Activated CD8-positive, alpha-beta memory T cell treated with anti-CD3 and anti-CD28 coated beads, Interleukin-2, amount 10 ng/mL, durations not matched to agents 7 days and 5 days (primary cell): ENCODE measurements around the gene XG. TPM values are rescaled to one million over a fixed set of nuclear protein-coding genes. Genes with fewer than 3 reads are reported as not detected.
A peak's percentile ranks its signal among the peaks of the same experiment; 100 is the strongest.
"Not testable (repeated sequence)": the region's sequence is repeated elsewhere in the genome, so short reads cannot be mapped to it uniquely, and the experiment has no call there.

Experiments
- ATAC-seq: fragments of 150-1000 bp; cut with Tn5 transposase; one replicate; pipeline ENCODE4 v1.10.0; 2021; ENCODE audit warnings: moderate library complexity
- CTCF ChIA-PET: fragments of 350-600 bp; sonication (Branson Sonifier 250); formaldehyde crosslinking; loops from one replicate; lab custom pipeline; 2021; ENCODE audit warnings: antibody characterized with exemption; lab: Charles Lee
- DNase-seq: peaks from one replicate; pipeline ENCODE4 v3.0.0-alpha.2; 2020
- H3K27ac Mint-ChIP-seq: one replicate; pipeline ENCODE4 v1.8.0; 2021; ENCODE audit warnings: mild to moderate bottlenecking, mixed read lengths
- H3K27me3 Mint-ChIP-seq: one replicate; pipeline ENCODE4 v1.8.0; 2021; ENCODE audit warnings: mixed read lengths
- H3K36me3 Mint-ChIP-seq: one replicate; pipeline ENCODE4 v1.8.0; 2021; ENCODE audit warnings: mild to moderate bottlenecking, mixed read lengths
- H3K4me1 Mint-ChIP-seq: one replicate; pipeline ENCODE4 v1.8.0; 2021; ENCODE audit warnings: mixed read lengths
- H3K4me3 Mint-ChIP-seq: one replicate; pipeline ENCODE4 v1.8.0; 2021; ENCODE audit warnings: mild to moderate bottlenecking, moderate library complexity, mixed read lengths
- H3K9me3 Mint-ChIP-seq: one replicate; pipeline ENCODE4 v1.8.0; 2022; ENCODE audit warnings: low read depth, mixed read lengths
- total RNA-seq, 2 experiments: library from RNA; stranded (reverse); gene quantifications; one replicate each; pipeline ENCODE4 v1.2.3, GENCODE V29; 2021

XG gene, protein sequence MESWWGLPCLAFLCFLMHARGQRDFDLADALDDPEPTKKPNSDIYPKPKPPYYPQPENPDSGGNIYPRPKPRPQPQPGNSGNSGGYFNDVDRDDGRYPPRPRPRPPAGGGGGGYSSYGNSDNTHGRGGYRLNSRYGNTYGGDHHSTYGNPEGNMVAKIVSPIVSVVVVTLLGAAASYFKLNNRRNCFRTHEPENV
- total RNA-seq = not detected

DNA sequence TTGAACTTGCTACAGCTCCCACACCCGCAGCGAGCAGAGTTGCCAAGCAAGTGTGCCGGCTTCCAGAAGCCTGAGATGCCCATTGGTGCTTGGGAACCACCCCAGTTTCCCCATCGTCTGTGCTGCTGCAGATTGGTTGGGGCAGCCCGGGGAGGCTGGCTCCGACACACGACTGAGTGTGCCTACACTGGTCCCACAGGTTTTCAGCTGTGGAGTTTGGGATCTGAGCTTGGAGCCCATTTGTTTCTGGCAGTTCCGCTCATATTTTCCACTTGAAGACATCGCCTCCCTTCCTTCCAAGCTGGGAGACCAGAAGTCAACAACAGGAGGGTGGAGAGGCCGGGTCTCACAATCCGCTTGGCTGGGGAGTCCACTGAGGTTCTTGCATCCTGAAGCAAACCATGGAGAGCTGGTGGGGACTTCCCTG is at the start of gene XG:
TSS of gene XG (plus strand) at position 167 of the 427 bp plus-strand sequence. CDS start at position 402, 235 bp downstream.
- H3K27ac Mint-ChIP-seq, DNase-seq, H3K4me1 Mint-ChIP-seq, ATAC-seq, H3K36me3 Mint-ChIP-seq, H3K9me3 Mint-ChIP-seq, H3K4me3 Mint-ChIP-seq, CTCF ChIA-PET, H3K27me3 Mint-ChIP-seq: not testable (repeated sequence)

- H3K27ac Mint-ChIP-seq = peak overlapping the region; percentile 55
- no peak for DNase-seq
- CTCF ChIA-PET = no interaction called here
- H3K4me3 Mint-ChIP-seq = no peak overlapping the region
- peaks cover 5% of the 10 kb centered on the region for H3K9me3 Mint-ChIP-seq
- peaks cover 45% of the 10 kb centered on the region for H3K36me3 Mint-ChIP-seq
- H3K4me1 Mint-ChIP-seq = peaks cover 91% of the 10 kb centered on the region
- ATAC-seq = no peak
- H3K27me3 Mint-ChIP-seq = no peaks in the 10 kb centered on the region
Observed at GRCh38 chrX:2703991-2704369, 47.9 kb upstream of the XG start.

DNA sequence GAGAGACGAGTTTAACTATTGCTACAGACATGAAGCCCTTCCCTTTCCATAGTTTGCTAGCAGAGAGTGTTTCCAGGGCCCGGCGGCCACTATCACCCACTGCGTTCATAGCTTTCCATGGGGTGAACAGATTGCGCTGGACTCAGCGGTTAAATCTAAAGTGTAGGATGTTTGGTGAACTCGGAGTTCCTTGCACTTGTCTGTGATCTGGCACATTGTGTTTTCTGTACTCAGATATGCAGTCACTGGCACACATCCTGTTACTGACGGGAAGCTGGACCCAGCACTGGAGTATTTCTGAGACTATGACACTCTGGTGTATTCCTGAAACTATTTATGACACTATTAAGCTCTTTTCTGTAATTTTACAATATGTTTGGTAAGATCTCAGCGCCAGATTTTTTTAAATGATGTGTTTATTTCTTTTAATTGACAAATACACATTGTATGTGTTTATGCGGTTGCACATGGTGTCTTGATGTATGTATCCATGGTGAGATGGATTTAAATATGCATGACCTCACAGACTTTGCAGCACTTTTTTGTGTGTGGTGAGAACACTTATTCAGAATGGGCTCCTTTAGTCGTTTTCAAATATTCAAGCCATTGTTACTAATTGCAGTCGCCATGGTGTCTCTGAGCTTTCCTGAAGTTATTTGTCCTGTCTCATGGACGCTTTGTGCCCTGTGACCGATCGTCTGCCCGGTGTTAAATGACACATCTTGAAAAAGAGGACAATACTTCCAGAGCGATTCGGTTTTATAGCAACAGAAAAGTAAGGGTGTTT is 46.6 kb upstream of the XG start:
- CTCF ChIA-PET = no interaction called here
- DNase-seq = no peak
- H3K4me3 Mint-ChIP-seq = no peak overlapping the region

DNA sequence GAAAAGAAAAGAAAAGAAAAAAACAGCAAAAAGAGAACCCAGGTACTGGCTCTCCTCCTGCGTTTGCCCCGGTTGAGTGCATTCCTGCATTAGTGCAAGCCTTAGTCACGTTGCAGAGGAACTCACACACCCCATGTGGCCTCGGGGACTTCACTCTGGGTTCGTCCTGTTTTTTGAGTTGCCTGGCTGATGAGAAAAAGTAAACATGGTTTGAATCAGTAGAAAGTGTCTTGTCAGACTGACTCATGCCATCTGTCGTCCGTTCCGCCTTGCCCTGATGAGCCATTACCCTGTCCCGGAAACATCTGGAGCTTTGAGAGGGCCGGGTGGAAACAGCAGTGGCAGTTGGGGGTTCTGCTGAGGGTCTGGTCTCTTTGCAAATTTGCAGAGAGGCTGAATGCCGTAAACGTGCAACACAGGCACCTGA is 44.5 kb upstream of the XG start:
- DNase-seq (peak; percentile 86), ATAC-seq (peak; percentile 68)
- no peaks in the 10 kb centered on the region for H3K27me3 Mint-ChIP-seq
- CTCF ChIA-PET = no interaction called here
- no peaks in the 10 kb centered on the region for H3K9me3 Mint-ChIP-seq
- peak overlapping the region; percentile 88 for H3K27ac Mint-ChIP-seq
- H3K4me1 Mint-ChIP-seq = peaks cover 85% of the 10 kb centered on the region
- H3K4me3 Mint-ChIP-seq = peak overlapping the region; percentile 30
- peaks cover 34% of the 10 kb centered on the region for H3K36me3 Mint-ChIP-seq

More for the DNA sequence above, 46.6 kb upstream of the XG start:
- Mint-ChIP-seq H3K27ac (peak overlapping the region; percentile 49), H3K9me3 (peaks cover 4% of the 10 kb centered on the region), H3K27me3 (no peaks in the 10 kb centered on the region), H3K36me3 (peaks cover 41% of the 10 kb centered on the region), H3K4me1 (peaks cover 94% of the 10 kb centered on the region)
- no peak for ATAC-seq

DNA sequence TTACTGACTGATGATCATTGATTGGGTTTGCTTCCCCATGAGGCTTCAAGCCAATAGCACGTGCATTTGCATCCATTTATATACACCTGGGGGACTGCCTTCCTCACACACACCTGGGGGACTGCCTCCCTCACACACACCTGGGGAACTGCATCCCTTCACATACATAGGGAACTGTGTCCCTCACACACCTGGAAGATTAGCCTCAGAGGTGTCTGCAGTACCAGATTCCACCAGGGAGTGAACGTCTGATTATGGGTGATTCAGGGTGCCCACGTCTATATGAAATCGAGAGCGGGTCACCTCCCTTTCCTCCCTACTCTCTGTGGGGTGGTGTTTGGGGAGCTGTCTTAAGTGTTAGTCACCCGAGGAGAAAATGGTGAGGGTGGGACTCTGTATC is 43.8 kb upstream of the XG start:
- ATAC-seq (no peak), DNase-seq (no peak)
- Mint-ChIP-seq H3K9me3 (no peaks in the 10 kb centered on the region), H3K27me3 (no peaks in the 10 kb centered on the region), H3K4me3 (no peak overlapping the region), H3K27ac (peak overlapping the region; percentile 88), H3K36me3 (peaks cover 31% of the 10 kb centered on the region), H3K4me1 (peaks cover 79% of the 10 kb centered on the region)
- CTCF ChIA-PET = no interaction called here

- CTCF ChIA-PET = no interaction called here
- H3K4me1 Mint-ChIP-seq = peaks cover 72% of the 10 kb centered on the region
- no peak for DNase-seq
- no peaks in the 10 kb centered on the region for H3K9me3 Mint-ChIP-seq
- ATAC-seq = no peak
- H3K27ac Mint-ChIP-seq = peak overlapping the region; percentile 88
- no peaks in the 10 kb centered on the region for H3K27me3 Mint-ChIP-seq
- peaks cover 29% of the 10 kb centered on the region for H3K36me3 Mint-ChIP-seq
- H3K4me3 Mint-ChIP-seq = peak overlapping the region; percentile 72
Observed at GRCh38 chrX:2708592-2709188, 43.1 kb upstream of the XG start.

DNA sequence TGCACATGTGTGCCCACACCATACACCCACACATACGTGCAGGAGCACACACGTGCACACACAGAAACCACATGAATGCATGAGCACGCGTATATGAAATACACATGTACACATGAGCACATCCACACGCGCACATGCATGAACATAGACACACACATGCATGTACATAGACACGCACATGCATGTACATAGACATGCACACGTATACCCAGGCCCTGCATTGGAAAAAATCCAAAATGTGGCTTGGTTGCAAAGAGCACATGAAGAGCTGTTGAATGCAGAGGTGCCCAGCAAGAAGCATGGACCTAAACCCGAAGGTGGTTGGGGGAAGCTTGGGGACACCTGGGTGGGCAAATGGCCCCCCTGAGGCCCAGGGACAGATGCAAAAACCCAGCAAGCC is 42.3 kb upstream of the XG start:
- peak overlapping the region; percentile 91 for H3K27ac Mint-ChIP-seq
- no peaks in the 10 kb centered on the region for H3K27me3 Mint-ChIP-seq
- DNase-seq = no peak
- peaks cover 68% of the 10 kb centered on the region for H3K4me1 Mint-ChIP-seq
- H3K4me3 Mint-ChIP-seq = peak overlapping the region; percentile 72
- peaks cover 32% of the 10 kb centered on the region for H3K36me3 Mint-ChIP-seq
- H3K9me3 Mint-ChIP-seq = no peaks in the 10 kb centered on the region
- peak; percentile 1 for ATAC-seq
- CTCF ChIA-PET = no interaction called here

DNA sequence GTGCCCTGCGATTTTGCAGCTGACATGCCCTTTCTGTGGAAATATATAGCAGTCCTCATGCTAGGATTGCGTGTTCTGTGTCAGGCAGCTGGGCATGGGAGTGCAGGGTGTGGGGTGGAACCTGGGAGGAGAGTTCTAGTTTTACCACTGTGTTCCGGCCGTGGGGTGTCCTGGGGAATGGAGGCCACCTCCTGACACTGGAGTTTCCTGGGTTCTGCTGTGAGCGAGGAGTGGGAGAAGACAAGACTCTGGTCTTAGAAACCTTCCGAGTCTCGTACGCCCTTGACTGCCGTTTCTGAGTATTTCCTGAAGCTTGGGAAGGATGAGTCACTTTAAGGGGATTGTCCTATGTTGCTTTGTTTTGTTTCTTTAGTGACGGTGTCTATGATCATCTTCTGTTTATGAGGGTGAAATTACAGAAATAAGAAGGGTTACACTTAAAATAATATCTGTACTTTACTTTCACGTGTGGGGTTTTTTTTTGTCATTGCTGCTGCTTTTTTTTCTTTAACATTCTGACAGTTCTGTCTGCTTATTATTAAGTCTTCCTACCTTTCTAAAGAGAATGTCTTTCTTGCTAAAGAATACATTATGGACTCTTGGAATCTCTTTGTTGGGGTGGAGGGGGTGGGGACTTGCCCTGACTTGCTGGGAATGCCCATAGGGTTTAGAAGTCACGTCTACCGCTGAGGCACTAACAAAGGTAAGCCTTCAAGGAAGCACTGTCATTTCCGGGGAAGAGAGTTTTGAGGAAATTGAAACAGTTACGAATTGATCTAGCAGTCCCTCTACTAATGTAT is 41.6 kb upstream of the XG start:
- H3K27ac Mint-ChIP-seq = peak overlapping the region; percentile 91
- no peaks in the 10 kb centered on the region for H3K9me3 Mint-ChIP-seq
- peaks cover 37% of the 10 kb centered on the region for H3K36me3 Mint-ChIP-seq
- DNase-seq = peak; percentile 58
- H3K4me3 Mint-ChIP-seq = peak overlapping the region; percentile 72
- ATAC-seq = peak; percentile 67
- no peaks in the 10 kb centered on the region for H3K27me3 Mint-ChIP-seq
- CTCF ChIA-PET = no interaction called here
- H3K4me1 Mint-ChIP-seq = peaks cover 68% of the 10 kb centered on the region

GRCh38 chrX:2711441-2711840 is 40.4 kb upstream of the XG start:
- Mint-ChIP-seq H3K27me3 (no peaks in the 10 kb centered on the region), H3K4me3 (no peak overlapping the region), H3K4me1 (peaks cover 71% of the 10 kb centered on the region), H3K9me3 (no peaks in the 10 kb centered on the region), H3K36me3 (peaks cover 42% of the 10 kb centered on the region), H3K27ac (no peak overlapping the region)
- no peak for ATAC-seq
- no peak for DNase-seq
- CTCF ChIA-PET = no interaction called here

- ATAC-seq (no peak), DNase-seq (no peak)
- CTCF ChIA-PET = no interaction called here
- no peaks in the 10 kb centered on the region for H3K27me3 Mint-ChIP-seq
- no peaks in the 10 kb centered on the region for H3K9me3 Mint-ChIP-seq
- H3K4me1 Mint-ChIP-seq = peaks cover 71% of the 10 kb centered on the region
- H3K36me3 Mint-ChIP-seq = peaks cover 45% of the 10 kb centered on the region
- H3K27ac Mint-ChIP-seq = no peak overlapping the region
- H3K4me3 Mint-ChIP-seq = no peak overlapping the region
Observed at GRCh38 chrX:2712428-2712827, 39.4 kb upstream of the XG start.

GRCh38 chrX:2712890-2713840 is 38.7 kb upstream of the XG start:
- Mint-ChIP-seq H3K27me3 (no peaks in the 10 kb centered on the region), H3K4me1 (peaks cover 67% of the 10 kb centered on the region), H3K4me3 (no peak overlapping the region), H3K9me3 (no peaks in the 10 kb centered on the region), H3K27ac (no peak overlapping the region), H3K36me3 (peaks cover 52% of the 10 kb centered on the region)
- CTCF ChIA-PET = no interaction called here
- ATAC-seq (no peak), DNase-seq (no peak)

DNA sequence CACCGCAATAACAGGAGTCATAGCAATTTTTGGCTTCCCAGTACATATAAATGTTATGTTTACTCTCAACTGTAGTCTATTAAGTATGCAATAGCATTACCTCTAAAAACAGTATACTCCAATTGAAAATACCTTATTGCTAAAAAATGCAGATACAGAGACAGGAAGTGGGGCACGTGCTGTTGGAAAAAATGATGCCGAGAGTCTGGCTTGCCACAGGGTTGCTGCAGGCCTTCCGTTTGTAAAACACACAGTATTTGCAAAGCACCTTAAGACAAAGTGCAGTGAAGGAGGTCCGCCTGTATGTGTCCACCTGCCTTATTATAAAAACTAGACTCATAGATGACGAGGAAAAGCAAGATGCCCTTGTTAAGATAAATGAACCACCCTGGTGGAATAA is 37.3 kb upstream of the XG start:
- DNase-seq (peak; percentile 72), ATAC-seq (peak; percentile 14)
- H3K4me1 Mint-ChIP-seq = peaks cover 53% of the 10 kb centered on the region
- H3K4me3 Mint-ChIP-seq = no peak overlapping the region
- H3K27ac Mint-ChIP-seq = peak overlapping the region; percentile 45
- H3K27me3 Mint-ChIP-seq = no peaks in the 10 kb centered on the region
- CTCF ChIA-PET = no interaction called here
- H3K36me3 Mint-ChIP-seq = peaks cover 59% of the 10 kb centered on the region
- no peaks in the 10 kb centered on the region for H3K9me3 Mint-ChIP-seq
